Measurements from ENCODE around the gene UNC93A. TPM values are rescaled to one million over a fixed set of nuclear protein-coding genes. Genes with fewer than 3 reads are reported as not detected.

Gene UNC93A
- total and polyA plus RNA-seq, 9 of the 15 experiments (the other 6 are each of a cell fraction or from before 2014, with no cell fraction given), result not detected

DNA sequence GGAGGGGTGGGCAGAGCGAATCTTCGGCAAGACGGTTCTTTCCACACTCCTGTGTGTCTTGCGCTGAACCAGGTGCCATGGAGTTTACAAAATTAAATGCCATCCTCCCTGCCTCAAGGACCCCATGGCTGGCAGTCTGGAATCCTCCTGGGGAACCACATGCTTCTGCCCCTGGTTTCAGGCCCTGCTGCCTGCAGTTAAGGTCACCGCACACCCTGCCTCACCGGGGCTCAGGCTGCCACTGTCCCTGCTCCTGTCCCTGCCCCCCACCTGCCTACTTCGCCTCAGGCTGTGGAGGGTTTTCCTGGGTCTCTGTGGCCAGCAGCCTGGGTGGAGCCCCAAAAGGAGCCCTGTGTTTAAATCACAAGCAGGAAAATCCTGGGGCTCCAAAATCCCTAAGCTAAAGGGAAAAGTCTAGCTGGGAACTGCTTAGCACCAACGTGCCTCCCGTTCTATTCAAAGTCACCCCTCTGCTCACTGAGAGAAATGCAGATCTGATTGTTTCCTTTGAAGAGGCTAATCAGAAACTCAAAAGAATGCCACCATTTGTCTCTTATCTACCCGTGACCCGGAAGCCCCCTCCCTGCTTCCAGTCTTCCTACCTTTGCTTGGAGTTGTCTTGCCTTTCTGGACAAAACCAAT, 23.2 kb downstream of the UNC93A start:
- no peaks in the 10 kb centered on the region for H3K79me2 ChIP-seq (ENCODE audit: control insufficient read depth, insufficient read depth, low read length)
- BruUV-seq (replicated peaks), result no TSS peak
- CTCF ChIA-PET (ENCODE audit: low intra/inter-chr PET ratio), result no interaction called here
- DNase-seq (ENCODE audit: extremely low read depth in 1 of 4, low spot score in 3 of 4) (no peak), FAIRE-seq (no peak), ATAC-seq (no peak)
- peaks cover 21 to 49% of the 10 kb centered on the region in 2 experiments; a peak in 4 of 5 replicates for H3K27me3 ChIP-seq (ENCODE audit: control insufficient read depth in 2 of 2, insufficient read depth in 2 of 2, low read length in 2 of 2)
- TF ChIP-seq, protein P1, sequence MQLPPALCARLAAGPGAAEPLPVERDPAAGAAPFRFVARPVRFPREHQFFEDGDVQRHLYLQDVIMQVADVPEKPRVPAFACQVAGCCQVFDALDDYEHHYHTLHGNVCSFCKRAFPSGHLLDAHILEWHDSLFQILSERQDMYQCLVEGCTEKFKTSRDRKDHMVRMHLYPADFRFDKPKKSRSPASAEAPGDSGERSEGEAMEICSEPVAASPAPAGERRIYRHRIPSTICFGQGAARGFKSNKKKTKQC (CRISPR knock-in tag; IDR thresholded peaks at IDR 0.05), result no peak
- TF ChIP-seq TRIM24 (IDR thresholded peaks at IDR 0.05) (no peak), ZFP30 (CRISPR knock-in tag; IDR thresholded peaks at IDR 0.05; ENCODE audit: borderline replicate concordance) (no peak), NFRKB (IDR thresholded peaks at IDR 0.05; ENCODE audit: low read depth) (no peak), ZNF224 (CRISPR knock-in tag; IDR thresholded peaks at IDR 0.05) (no peak), NCOA2 (IDR thresholded peaks at IDR 0.05; ENCODE audit: partially characterized antibody in 2 of 2) (no peak), ARID3A (IDR thresholded peaks at IDR 0.05; ENCODE audit: borderline replicate concordance, low read depth, low read length) (no peak), NFXL1 (CRISPR knock-in tag; IDR thresholded peaks at IDR 0.05) (no peak), NR2C2 (CRISPR knock-in tag; IDR thresholded peaks at IDR 0.05) (no peak), NR2C2 (tag; IDR thresholded peaks at IDR 0.05) (no peak)
- no peak overlapping the region for H3K4me2 ChIP-seq (ENCODE audit: insufficient read depth, low read length)
- no peak overlapping the region for H3K9ac ChIP-seq (ENCODE audit: insufficient read depth in 1 of 2, low read depth in 2 of 2, low read length in 2 of 2)
- under 1% methylated on average over 11 of the region's 11 CpGs for WGBS (ENCODE audit: insufficient coverage, low coverage, missing lambda C conversion rate)
- no peaks in the 10 kb centered on the region for H3K4me1 ChIP-seq (replicated peaks in 1 of 2; ENCODE audit: control insufficient read depth in 2 of 2, insufficient read depth in 2 of 2, low read length in 2 of 2)
- intact Hi-C loops (cut with micrococcal nuclease), result no loop called here
- 0 out of 2 replicates have a peak, but pooled peaks cover 3% of the 10 kb centered on the region for H4K20me1 ChIP-seq (replicated peaks; ENCODE audit: control insufficient read depth, insufficient read depth, low read length)
- POLR2A ChIA-PET, result no interaction called here
- no peaks in the 10 kb centered on the region for H3K9me1 ChIP-seq (ENCODE audit: control insufficient read depth, insufficient read depth, low read length)
- H3K27ac ChIP-seq (ENCODE audit: extremely low read depth, low read depth, low read length), result no peak overlapping the region
- H3K4me3 ChIP-seq, result no peak overlapping the region
- H2AFZ ChIP-seq (ENCODE audit: low read depth, low read length), result no peak overlapping the region
- in situ Hi-C loops (cut with MboI), result no loop called here
- H3K9me3 ChIP-seq (replicated peaks; ENCODE audit: control insufficient read depth, insufficient read depth, low read depth, low read length), result no peaks in the 10 kb centered on the region
- no peaks in the 10 kb centered on the region for H3K36me3 ChIP-seq (ENCODE audit: control insufficient read depth, insufficient read depth, low read length)
